ENCODE data around the gene TPSG1. TPM values are rescaled to one million over a fixed set of nuclear protein-coding genes. Genes with fewer than 3 reads are reported as not detected.
"Not testable (repeated sequence)": the region's sequence is repeated elsewhere in the genome, so short reads cannot be mapped to it uniquely, and the experiment has no call there.

Gene TPSG1
- total RNA-seq, 2 donors from 2014 or later = not detected

- Histone ChIP-seq H3K27ac (ENCODE audit: low read depth, low read length) (no peak overlapping the region), H3K9ac (ENCODE audit: extremely low read depth, low read length, poor library complexity, severe bottlenecking) (no peak overlapping the region), H3K36me3 (ENCODE audit: control insufficient read depth, insufficient read depth, low read length) (no peaks in the 10 kb centered on the region), H3K9me3 (ENCODE audit: control insufficient read depth, low read length) (no peaks in the 10 kb centered on the region), H3K4me1 (ENCODE audit: control insufficient read depth, insufficient read depth, low read length) (no peaks in the 10 kb centered on the region), H3K4me3 (ENCODE audit: low read length) (no peak overlapping the region), H3K27me3 (ENCODE audit: control insufficient read depth, insufficient read depth, low read length, poor library complexity, severe bottlenecking) (peaks cover 30% of the 10 kb centered on the region)
- Mint-ChIP-seq H3K36me3 (ENCODE audit: low read depth) (no peaks in the 10 kb centered on the region), H3K27ac (no peak overlapping the region), H3K4me1 (no peaks in the 10 kb centered on the region), H3K4me3 (no peak overlapping the region), H3K9me3 (no peaks in the 10 kb centered on the region), H3K27me3 (ENCODE audit: insufficient read depth) (peaks cover 9% of the 10 kb centered on the region)
- no peak for DNase-seq
- TF ChIP-seq CTCF (conservative IDR thresholded peaks at IDR 0.05) = no peak
- 90 to 95% methylated on average over 13 to 22 of the region's 22 CpGs for WGBS, 2 experiments (ENCODE audit: insufficient coverage in 1 of 2, insufficient read length in 1 of 2)
These were observed 31.8 kb upstream of the TPSG1 start for GRCh38 chr16:1256874-1257322.

GRCh38 chr16:1256296-1256873, 31.3 kb upstream of the TPSG1 start:
- not testable (repeated sequence) for H3K9ac ChIP-seq (ENCODE audit: extremely low read depth, low read length, poor library complexity, severe bottlenecking); H3K4me3 ChIP-seq (ENCODE audit: low read length); H3K36me3 Mint-ChIP-seq (ENCODE audit: low read depth); H3K9me3 ChIP-seq (ENCODE audit: control insufficient read depth, low read length); H3K9me3 Mint-ChIP-seq; H3K4me1 ChIP-seq (ENCODE audit: control insufficient read depth, insufficient read depth, low read length); H3K4me1 Mint-ChIP-seq; H3K4me3 Mint-ChIP-seq; H3K27ac ChIP-seq (ENCODE audit: low read depth, low read length); H3K36me3 ChIP-seq (ENCODE audit: control insufficient read depth, insufficient read depth, low read length); DNase-seq; H3K27me3 Mint-ChIP-seq (ENCODE audit: insufficient read depth); H3K27ac Mint-ChIP-seq
- H3K27me3 ChIP-seq (ENCODE audit: control insufficient read depth, insufficient read depth, low read length, poor library complexity, severe bottlenecking) = peaks cover 26% of the 10 kb centered on the region
- 87 to 92% methylated on average over 6 to 23 of the region's 23 CpGs for WGBS, 2 experiments (ENCODE audit: insufficient coverage in 1 of 2, insufficient read length in 1 of 2)

GRCh38 chr16:1255276-1256122, 30.4 kb upstream of the TPSG1 start, which contains the start of gene TPSD1:
Gene TPSD1, plus strand, starts transcription at chr16:1256069. Its CDS starts 212 bp downstream, at chr16:1256281.
- not testable (repeated sequence) for H3K27ac Mint-ChIP-seq; H3K36me3 ChIP-seq (ENCODE audit: control insufficient read depth, insufficient read depth, low read length); H3K9me3 Mint-ChIP-seq; H3K9ac ChIP-seq (ENCODE audit: extremely low read depth, low read length, poor library complexity, severe bottlenecking); H3K4me3 ChIP-seq (ENCODE audit: low read length); H3K4me3 Mint-ChIP-seq; H3K4me1 ChIP-seq (ENCODE audit: control insufficient read depth, insufficient read depth, low read length); H3K36me3 Mint-ChIP-seq (ENCODE audit: low read depth); H3K27ac ChIP-seq (ENCODE audit: low read depth, low read length); H3K9me3 ChIP-seq (ENCODE audit: control insufficient read depth, low read length); DNase-seq; H3K4me1 Mint-ChIP-seq
- H3K27me3 ChIP-seq (ENCODE audit: control insufficient read depth, insufficient read depth, low read length, poor library complexity, severe bottlenecking) = peaks cover 19% of the 10 kb centered on the region
- WGBS, 2 experiments (ENCODE audit: insufficient coverage in 1 of 2, insufficient read length in 1 of 2) = 86% methylated on average over 6 to 19 of the region's 26 CpGs
- H3K27me3 Mint-ChIP-seq (ENCODE audit: insufficient read depth) = peaks cover 11% of the 10 kb centered on the region

DNA sequence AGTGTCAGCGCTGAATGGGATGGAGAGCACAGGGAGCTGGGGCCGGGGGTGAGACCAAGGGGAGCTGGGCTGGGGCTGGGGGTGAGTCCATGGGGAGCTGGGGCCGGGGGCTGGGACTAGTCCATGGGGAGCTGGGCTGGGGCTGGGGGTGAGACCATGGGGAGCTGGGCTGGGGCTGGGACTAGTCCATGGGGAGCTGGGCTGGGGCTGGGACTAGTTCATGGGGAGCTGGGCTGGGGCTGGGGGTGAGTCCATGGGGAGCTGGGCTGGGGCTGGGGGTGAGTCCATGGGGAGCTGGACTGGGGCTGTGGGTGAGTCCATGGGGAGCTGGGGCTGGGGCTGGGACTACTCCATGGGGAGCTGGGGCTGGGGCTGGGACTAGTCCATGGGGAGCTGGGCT, 29.8 kb upstream of the TPSG1 start:
- 100% methylated on average over 2 of the region's 3 CpGs; no CpG with 5 or more reads in 1 of the 2 experiments for WGBS, 2 experiments (ENCODE audit: insufficient coverage in 1 of 2, insufficient read length in 1 of 2)
- not testable (repeated sequence) for H3K27ac ChIP-seq (ENCODE audit: low read depth, low read length); H3K36me3 Mint-ChIP-seq (ENCODE audit: low read depth); H3K4me3 ChIP-seq (ENCODE audit: low read length); DNase-seq; H3K4me1 Mint-ChIP-seq; H3K4me1 ChIP-seq (ENCODE audit: control insufficient read depth, insufficient read depth, low read length); H3K4me3 Mint-ChIP-seq; H3K36me3 ChIP-seq (ENCODE audit: control insufficient read depth, insufficient read depth, low read length); H3K27ac Mint-ChIP-seq; H3K9me3 Mint-ChIP-seq; H3K9me3 ChIP-seq (ENCODE audit: control insufficient read depth, low read length); H3K9ac ChIP-seq (ENCODE audit: extremely low read depth, low read length, poor library complexity, severe bottlenecking)
- peaks cover 12% of the 10 kb centered on the region for H3K27me3 ChIP-seq (ENCODE audit: control insufficient read depth, insufficient read depth, low read length, poor library complexity, severe bottlenecking)
- H3K27me3 Mint-ChIP-seq (ENCODE audit: insufficient read depth) = peaks cover 11% of the 10 kb centered on the region

- H3K36me3 Mint-ChIP-seq (ENCODE audit: low read depth); H3K9me3 ChIP-seq (ENCODE audit: control insufficient read depth, low read length); DNase-seq; H3K27me3 ChIP-seq (ENCODE audit: control insufficient read depth, insufficient read depth, low read length, poor library complexity, severe bottlenecking); H3K4me1 Mint-ChIP-seq; H3K9me3 Mint-ChIP-seq; H3K9ac ChIP-seq (ENCODE audit: extremely low read depth, low read length, poor library complexity, severe bottlenecking); H3K27ac Mint-ChIP-seq; H3K27me3 Mint-ChIP-seq (ENCODE audit: insufficient read depth); H3K27ac ChIP-seq (ENCODE audit: low read depth, low read length); H3K36me3 ChIP-seq (ENCODE audit: control insufficient read depth, insufficient read depth, low read length); H3K4me3 ChIP-seq (ENCODE audit: low read length); H3K4me3 Mint-ChIP-seq; H3K4me1 ChIP-seq (ENCODE audit: control insufficient read depth, insufficient read depth, low read length): not testable (repeated sequence)
- WGBS, 2 experiments (ENCODE audit: insufficient coverage in 1 of 2, insufficient read length in 1 of 2) = no CpG with 5 or more reads among the region's 47 CpGs
These were observed 28.8 kb upstream of the TPSG1 start for GRCh38 chr16:1253701-1254364.

All from endodermal cell (in vitro differentiated cells).